Stimulated activated CD4-positive, alpha-beta T cell treated with anti-CD3 and anti-CD28 coated beads, Interleukin-2, amount 100 ng/mL, for 24 hours (primary cell): ENCODE measurements around the gene RNF5.
"Not testable (repeated sequence)": the region's sequence is repeated elsewhere in the genome, so short reads cannot be mapped to it uniquely, and the experiment has no call there.

Source experiments
- DNase-seq, 2 donors: peaks; one replicate each; pipeline ENCODE4 v3.0.0-alpha.2; 2020

The RNF5 gene

DNA sequence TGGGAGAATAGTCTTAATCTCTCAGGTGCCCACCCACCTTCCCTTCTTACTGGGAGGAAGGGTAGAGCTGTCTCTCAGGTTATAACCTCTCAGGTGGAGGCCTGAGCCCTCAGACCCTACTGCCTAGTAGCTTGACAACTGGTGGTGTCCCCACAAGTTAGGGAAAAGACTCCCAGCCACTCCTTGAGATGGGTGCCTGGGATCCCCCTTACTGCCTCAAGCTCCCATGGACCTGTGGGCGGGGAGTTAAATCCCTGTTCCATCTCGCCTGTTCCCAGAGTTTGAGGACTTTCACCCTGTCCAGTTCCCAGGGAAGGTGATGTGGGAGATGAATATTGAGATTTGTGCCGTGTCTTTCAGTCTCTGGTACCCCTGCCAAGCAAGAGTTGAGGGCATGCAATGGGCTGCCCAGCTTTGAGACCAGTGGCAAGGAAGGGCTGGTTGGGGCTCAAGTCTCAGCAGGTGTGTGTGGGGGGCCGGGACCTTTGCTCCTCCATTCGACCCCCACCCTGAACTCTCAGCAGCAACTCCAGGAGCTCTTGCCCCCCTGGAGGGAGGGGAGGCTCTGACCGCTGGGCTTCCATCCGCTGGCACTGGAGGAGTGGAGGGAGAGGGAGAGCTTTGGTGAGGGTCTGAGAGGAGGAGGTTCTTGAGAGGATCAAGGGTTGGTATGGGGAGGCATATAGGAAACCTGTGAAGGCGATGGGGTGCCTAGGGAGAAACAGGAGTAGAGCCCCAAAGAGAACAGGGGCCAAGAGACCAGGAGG lies 12.9 kb downstream of the RNF5 start:
- no peak for DNase-seq

DNA sequence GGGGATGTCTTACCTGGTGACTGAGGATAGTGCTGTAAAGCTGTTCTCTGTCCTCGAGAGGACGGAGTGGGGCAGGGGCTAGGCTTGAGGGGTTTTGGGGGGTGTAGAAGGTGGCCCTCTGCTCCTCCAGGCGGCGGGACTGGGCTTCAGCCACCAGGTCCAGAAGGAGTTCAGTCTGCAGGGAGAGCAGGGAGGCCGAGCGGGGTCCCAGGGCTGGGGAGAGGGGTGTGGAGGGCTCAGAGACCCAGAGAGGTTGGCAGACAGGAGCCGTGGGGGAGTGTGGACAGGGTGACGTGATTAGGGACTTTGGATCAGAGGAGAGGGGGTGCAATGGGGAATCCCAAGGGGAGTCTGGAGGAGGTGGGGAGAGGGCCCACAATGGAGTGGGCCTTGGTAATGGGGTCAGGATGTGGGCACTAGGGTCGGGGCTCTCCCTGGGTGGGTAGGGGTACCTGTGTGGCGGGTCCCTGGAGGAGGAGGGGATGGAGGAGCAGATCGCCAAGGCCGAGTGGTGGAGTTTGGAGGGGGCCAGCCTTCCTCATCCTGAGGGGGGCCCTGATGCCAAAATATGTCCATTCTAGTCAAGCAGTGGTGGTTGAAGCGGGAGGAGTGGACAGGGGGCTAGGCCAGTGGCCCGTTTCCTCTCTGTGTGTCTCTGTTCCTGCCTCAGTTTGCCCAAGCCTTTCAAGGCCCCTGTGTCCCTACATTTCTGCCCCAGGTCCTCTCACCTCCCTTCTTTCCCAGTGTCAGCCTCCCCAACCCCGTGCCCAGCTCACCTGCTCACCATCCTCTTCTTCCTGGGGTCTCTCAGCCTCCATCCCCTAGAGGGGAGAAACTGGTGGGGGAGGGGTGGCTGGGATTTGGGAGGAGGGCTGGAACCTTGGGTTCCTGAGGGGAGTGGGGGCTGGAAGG lies 13.7 kb downstream of the RNF5 start:
- DNase-seq, result no peak

DNA sequence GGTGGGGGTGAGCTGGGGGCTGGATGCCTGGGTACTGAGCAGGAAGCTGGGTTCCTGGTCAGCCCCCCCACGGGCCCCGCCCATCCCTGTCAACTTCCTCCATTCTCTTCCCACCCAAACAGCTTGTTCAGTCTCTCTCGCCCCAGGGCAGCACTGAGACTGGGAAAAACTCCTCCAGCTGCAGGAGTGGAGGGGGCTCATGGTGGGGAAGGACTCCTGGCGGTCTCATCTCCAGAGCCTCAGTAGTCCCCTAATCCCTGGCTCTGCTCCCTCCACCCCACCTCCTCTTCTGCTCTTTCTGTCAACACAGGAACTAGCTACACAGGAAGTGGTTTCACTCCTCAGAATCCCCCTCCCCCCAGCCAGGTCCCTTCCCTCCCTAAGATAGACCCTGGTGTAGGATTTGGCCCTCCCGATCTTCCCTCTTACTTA lies 14.4 kb downstream of the RNF5 start, which contains the start of gene GPSM3:
GPSM3 (minus strand) TSS at position 36 of the 432 bp plus-strand sequence. CDS start 130 bp downstream, outside the sequence.
- peak; percentile 60 to 66 for DNase-seq

DNA sequence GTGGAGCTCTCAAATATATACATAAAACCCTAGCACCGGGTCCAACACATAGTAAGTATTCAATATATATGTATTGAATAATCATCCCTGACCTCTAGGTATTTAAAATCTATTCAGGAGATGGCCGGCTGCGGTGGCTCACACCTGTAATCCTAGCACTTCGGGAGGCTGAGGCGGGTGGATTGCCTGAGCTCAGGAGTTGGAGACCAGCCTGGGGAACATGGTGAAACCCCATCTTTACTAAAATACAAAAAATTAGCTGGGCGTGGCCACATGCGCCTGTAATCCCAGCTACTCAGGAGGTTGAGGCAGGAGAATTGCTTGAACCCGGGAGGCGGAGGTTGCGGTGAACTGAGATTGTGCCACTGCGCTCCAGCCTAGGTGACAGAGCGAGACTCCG lies 14.9 kb downstream of the RNF5 start:
- DNase-seq, result not testable (repeated sequence)

DNA sequence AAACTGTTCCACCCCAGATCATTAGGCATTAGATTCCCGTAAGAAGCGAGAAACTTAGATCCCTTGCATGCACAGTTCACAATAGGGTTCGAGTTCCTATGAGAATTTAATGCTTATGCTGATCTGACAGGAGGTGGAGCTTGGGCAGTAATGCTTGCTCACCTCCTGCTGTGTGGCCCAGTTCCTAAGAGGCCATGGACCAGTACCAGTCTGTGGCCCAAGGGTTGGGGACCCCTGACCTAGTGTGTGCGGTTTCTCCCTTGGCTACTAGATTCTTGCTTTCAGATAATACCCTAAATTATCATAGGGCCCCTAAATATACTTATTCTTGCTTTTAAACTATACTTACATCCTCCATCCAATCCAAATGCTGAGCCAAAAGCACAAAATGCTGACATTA lies 16.2 kb downstream of the RNF5 start:
- no peak for DNase-seq

DNA sequence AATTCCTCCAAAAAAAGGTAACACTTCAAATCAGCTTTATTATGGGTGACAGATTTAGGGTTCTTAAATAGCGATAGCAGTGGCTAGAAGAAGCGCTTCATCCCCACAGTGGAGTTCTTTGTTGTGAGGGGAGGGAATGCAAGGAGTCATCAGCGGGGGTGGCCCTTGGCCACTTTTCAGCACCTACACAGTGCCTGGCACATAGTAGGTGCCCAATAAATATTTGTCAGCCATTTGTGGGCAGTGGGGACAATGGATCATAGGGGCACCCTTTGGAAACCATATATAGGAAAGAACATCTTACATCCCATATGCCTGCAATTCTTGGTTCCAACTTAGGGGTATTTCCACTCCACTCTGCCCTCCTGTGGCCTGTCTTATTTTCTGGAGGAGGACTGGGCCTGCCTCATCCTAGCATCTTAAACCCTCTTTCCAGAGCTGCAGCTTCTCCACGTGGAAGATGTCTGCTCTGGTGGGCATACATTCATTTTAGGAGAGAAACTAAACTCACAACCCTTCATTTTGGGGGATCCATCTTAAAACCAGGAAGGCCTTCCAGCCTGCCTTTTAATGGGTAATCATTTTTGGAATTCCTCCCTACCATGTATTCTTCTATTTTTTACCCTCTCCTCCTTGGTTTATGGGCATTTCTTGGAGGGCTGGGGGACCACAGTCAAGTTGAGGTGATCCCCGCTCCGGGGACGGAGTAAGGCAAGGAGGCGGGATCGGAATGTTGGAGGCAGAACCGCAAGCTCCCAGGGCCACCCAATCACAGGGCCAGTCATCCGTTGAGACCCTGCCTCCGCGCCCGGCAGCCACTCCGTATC lies 16.8 kb downstream of the RNF5 start:
- DNase-seq, result no peak

DNA sequence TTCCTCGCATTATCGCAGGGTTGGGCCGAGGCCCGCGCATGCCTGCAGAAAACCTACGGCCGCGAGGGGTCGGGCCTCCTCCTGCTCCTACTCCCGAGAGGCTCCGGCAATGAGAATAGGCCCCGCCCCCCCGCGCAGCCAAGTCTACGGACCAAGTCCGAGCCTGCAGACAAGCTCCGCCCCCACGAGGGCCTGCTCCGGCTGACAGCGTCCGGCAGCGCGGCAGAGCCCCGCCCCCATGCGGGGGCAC lies 17.4 kb downstream of the RNF5 start:
- peak; percentile 100 for DNase-seq

DNA sequence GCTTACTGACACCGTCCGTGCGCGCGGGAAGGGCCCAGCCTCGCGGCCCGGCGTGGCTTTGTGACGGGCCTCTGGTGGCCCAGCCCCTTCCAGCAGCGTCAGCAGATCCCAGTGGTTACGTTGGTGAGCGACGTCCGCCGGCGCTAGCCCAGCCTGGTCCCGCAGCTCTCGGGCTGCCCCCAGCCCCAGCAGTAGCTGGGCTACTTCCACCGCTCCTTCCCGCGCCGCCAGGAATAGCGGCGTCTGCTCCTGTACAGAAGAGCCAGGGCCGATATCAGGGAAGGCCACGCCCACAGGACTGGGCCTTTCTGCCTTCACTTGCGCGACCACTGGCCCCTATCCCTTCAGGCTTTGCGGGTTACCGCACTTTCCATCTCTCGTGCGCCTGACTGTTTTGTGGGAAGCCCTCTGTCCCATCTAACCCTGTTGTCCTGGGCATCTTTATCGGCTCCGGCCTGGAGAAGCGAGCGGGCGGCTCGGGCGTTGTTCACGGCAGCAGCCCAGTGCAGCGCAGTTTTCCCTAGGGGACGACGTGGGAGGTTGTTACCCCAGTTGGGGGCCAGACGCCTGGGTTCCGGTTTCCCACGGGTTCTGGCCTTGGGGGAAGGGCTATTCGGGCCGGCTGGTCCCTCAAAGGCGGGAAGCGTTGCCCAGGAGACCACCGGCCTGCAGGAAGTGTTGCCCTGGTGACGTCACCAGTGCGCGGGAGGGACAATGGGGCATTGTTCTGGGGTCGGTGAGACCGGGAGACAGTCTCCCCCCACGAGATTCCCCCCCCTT lies 17.9 kb downstream of the RNF5 start:
- DNase-seq, result peak; percentile 64 to 79

DNA sequence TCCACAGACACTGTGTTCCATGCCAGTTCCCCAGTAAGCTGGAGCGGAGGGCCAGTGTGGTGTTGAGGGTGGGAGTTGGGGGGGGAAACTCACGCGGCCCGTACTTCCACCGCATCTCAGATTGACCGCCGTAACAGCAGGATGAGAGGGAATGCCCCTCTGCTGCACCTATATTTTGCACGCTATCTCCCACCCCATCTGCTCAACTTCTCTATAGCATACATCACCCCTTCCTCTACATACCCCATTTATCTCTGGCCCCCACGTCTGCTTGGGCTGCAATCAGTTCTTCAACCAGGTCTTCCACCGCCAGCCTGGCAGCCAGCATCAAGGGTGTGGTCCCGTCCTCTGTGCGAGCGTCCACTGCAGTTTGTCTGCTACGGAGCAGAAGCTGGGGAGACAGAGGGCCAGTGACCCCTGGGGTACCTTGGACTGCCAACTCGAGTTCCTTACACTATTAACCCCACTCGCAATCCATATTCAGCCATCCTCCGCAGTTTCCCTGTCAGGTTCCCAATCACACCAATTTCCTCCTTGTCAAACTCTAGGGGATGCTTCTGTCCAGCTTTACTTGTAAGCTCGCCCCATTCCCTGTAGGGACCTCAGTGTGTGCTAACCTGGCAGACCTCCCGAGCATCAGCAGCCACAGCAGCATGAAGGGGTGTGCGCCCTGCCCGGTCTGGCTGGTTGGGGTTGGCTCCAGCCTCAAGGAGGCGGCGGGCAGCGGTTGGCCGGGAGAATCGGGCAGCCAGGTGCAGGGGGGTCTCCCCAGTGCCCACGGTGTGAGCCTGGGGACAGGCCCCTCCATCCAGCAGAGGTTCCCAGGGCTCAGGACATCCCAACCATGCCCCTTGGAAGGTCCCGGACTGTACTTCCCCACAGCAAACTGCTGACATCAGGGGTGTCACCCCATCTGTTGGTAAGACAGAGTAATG lies 18.7 kb downstream of the RNF5 start:
- no peak for DNase-seq

DNA sequence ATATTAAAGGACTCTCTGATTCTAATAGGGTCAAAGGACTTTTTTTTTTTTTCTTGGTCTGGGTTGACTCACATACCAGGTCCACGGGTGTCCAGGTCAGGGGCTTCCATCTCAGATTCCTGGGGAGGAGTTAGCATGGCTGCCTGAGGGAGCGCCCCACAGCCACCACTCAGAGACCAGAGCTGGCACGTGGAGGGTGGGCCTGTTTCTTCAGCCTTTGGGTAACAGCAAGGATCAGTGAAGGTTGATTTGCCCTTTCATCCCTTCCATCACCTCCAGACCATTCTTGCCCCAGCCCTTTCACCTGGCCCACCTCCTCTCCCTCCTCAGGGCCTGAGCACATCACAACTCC lies 20.1 kb downstream of the RNF5 start:
- DNase-seq, result no peak

DNA sequence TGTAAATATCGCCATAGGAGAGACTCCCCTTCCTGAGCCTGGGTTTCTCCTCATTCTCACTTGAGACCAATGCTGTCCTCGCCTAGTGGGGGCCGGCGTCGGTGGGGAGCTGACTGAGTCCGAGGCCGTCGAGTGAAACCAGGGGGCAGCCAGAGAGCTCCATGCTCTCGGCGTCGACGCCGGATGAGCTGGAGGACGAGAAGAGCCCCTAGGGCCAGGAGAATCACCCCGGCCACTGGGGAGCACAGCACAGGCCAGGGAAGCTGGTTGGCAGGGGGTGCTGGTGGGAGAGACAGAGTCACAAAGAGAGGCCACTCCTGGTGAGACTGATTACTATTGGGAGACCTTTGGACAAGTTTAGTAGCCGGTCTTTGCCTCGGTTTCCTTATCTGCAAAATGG lies 20.7 kb downstream of the RNF5 start:
- DNase-seq, result no peak

DNA sequence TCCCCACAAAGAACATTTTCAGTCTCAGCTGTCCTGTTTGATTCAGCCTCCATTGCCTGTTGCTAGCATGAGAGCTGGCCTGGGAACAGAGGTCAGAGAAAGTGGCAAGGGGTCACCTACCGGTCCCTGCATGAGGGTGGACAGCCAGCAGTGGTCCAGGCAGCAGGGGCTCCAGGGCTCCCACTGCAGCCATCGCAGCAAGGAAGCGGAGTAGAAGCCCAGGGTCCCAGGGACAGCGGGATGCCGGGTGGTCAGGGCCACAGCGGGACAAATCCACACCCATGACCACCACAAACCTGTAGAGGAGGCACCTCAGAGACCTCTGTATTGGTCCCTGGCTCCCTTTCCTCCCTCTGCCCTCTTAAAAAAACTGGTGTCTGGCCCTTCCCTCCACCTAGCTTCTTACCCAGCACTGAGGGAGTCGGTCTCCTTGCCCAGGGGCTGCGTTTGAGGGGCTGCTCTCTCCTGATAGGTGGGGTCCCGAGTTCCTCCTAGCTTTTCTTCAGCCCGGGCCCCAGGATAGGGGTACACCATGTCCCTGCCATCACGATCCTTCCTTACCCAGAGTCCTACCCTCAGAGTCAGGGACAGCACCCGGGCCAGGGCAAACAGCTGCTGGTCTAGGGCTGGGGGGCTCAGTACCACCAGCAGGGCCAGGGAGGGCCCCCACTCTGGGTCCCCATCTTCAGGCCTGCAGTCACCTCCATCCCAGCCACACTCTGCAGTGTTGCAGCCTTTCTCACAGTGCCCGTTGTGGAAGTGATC lies 22.7 kb downstream of the RNF5 start:
- DNase-seq, result no peak

DNA sequence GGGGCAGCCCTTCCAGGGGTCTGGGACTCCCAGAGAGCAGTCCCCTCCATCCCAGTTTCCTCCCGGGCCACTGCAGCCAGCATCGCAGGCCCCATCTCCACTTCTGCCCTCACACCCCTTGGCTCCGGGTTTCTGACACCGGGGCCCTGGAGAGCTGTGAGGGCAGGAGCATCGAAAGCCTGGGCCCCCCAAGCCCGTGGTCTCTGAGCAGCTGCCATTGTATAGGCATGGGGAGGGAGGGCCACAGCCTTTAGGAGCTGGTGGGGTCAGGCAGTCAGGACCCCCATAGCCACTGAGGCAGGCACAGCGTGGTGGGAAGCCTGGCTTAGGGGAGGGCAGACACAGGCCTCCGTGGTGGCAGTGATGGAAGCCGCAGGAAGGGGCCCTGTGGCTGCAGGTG lies 24.0 kb downstream of the RNF5 start:
- DNase-seq, result no peak

DNA sequence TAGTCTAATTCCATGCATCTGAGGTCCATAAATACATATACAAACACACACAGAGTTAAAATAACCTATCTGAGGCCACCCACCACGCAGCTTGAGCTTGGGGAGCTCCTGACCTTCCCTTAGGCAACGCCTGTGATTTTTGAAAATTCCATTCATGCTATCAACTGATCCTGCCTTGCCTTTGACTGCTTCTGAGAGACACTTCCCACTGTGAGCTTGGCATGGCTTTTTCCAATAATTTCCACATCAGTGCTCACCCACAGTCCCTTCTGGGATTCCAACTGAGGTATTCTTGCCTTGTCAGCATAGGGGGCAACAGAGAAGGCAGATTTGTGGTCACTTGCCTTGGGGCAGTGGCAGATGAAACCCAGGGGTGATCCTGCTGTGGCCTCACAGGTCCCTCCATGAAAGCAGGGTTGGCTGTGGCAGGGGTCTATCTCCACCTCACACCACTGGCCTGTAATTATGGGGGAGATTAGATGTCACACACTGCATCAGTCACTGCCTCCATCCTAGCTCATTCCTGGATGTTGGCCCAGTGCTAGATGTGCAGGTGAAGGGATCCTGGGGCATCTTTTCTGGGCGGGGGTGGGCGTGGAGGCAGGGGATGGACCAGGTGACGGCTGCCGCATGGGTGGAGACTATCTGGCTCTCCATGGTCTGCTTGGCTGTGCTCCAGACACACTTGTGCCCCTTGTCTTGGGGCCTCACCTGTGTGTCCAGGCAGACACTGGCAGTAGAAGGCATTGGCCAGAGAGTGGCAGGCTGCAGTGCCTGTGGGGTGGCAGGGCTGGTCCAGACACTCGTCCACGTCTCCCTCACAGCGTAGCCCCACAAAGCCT lies 25.4 kb downstream of the RNF5 start:
- DNase-seq, result no peak

DNA sequence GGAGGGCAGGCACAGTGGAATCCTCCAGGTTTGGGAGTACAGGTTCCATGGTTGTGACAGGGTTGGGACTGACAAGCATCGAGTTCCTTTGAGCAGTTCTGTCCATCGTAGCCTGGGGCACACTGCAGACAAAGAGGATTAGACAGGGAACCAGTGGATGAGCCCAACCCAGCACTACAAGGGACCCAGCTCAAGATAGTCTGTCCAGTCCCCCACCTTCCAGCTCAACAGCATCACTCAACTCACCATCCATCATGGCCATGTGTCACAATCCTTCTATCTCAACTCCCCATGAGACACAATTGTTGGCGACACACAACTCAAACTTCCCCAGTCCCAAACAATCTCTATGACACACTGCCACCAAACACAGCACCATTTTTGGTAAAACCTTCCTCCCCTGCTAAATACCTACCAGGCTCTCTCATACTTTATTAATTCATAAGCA lies 26.1 kb downstream of the RNF5 start:
- DNase-seq, result no peak

DNA sequence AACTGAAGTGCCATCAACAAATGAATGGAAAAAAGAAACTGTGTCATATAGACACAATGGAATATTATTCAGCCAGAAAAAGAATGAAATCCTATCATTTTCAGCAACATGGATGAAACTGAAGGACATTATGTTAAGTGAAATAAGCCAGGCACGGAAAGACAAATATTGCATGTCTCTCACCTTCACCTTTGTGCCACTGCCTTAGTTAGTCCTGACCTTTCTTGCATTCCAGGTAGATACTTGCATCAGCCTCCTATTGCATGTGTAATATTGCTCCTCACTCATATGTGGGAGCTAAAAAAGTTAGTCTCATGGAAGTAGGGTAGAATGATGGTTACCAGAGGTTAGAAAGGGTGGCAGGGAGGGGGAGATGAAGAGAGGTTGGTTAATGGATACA lies 30.8 kb downstream of the RNF5 start:
- no peak for DNase-seq

DNA sequence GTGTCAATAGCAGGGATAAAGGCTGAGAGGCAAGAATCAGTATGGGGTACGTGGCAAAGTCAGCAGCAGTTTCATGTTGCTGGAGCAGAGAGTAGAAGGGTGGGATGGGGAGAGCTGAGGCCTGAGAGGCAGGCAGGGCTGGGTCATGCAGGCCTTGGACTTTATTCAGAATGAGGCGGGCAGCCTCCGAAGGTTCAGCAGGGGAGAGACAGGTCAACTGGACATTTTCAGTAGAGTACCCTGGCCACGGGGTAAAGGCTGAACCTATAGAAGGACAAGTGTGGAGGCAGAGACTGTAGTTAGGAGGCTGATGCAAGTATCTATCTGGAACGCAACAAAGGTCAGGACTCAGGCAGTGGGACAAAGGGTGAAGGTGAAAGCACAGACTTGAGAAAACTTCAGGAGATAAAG lies 32.0 kb downstream of the RNF5 start:
- DNase-seq, result no peak

DNA sequence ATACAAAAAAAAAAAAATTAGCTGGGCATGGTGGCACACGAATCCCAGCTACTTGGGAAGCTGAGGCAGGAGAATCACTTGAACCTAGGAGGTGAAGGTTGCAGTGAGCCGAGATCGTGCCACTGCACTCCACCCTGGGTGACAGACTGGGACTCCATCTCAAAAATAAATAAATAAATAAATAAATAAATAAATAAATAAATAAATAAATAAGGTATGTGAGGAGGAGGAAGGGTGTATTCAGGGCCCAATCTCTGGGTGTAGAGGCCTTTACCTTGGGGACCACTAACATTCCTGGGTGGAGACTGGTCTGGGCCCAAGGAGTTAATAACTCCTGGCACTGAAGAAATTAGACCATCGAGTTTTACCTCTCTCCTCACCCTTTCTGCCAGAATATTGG lies 33.2 kb downstream of the RNF5 start:
- DNase-seq, result not testable (repeated sequence)

DNA sequence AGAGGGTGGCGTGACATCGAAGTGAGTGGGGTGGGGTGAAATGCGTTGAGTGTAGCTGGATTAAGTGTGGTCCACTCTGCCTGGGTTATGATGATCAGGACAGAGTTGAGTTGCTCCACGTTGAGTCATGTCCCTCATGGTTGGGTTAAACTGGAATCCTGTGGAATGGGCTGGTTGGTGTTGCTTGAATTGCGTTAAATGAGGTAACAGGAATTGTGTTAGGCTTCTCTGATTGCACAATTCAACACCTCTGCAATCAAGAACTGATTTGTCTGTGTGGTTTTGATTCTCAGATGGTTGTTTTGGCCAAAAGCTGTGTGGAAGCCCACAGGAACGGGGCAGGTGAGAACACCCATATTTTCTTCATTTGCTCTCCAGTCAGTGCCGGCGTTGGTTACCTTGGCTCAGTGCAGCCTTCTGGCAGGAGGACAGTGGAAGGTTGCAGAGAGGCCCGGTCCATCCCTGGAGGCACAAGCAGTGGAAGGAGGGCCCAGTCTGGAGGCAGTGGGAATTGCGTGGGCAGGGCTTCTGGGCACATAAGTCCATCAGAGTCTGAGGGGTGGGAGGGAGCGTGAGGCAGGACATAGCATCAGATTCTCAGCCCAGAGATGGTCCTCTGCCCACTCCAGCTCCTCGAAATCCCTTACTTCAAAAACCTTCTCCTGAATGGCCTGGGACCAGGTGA lies 34.0 kb downstream of the RNF5 start:
- DNase-seq, result no peak
